Measurements from ENCODE around the gene KIF26B.
"Not testable (repeated sequence)": the region's sequence is repeated elsewhere in the genome, so short reads cannot be mapped to it uniquely, and the experiment has no call there.

KIF26B gene

DNA sequence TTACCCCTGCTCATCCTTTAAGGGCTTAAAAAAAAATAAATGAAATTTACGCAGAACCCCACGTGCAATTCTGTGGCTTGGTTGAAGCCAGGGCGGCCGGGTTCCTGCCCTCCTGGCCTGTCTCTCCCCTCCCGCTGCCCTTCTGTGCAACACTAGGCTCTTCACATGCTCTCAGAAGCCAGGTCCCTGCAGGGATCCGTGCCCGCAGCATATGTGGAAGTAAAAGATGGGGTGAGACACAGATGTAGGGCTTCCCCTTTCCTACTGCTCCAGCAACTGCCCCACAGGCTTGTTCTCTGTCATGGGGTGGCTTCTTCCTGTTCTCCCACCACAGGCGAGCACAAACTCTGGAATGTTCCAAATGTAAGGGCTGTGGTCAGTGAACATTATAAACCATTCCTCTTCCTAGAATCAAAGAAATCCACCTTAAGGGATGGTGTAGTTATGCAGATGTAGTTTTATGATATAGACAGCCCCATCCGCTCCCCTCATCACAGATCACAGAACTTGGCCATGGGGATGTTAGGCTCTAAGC is 535.4 kb downstream of the KIF26B start:
- no peak for DNase-seq

DNA sequence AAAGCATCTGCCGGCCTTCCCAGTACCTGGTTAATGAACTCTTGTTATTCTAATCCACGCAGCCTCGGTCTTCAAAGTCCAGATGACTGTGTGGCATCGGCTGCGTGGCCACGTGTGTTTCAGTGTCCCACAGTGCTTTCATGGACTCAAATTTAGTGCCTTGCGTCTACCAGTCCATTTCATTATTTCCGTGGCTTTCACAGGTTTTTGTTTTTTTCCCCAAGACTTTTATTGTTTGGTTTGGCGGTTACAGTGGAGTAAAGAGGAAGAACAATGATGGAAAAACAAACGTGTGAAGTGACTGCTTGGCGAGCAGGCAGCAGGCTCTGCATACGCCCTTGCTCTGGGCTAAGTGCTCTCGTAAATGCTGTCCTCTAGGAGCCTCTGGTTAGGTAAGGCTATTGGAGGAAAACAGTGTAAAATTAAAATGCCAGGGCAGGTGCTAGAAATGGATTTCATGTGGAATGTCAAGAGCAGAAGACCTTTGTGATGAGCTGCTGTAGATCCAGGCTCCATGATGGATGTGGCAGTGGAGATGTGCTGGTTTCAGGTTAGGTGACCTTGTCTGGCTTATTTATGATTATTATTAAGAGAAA is 536.3 kb downstream of the KIF26B start:
- no peak for DNase-seq

DNA sequence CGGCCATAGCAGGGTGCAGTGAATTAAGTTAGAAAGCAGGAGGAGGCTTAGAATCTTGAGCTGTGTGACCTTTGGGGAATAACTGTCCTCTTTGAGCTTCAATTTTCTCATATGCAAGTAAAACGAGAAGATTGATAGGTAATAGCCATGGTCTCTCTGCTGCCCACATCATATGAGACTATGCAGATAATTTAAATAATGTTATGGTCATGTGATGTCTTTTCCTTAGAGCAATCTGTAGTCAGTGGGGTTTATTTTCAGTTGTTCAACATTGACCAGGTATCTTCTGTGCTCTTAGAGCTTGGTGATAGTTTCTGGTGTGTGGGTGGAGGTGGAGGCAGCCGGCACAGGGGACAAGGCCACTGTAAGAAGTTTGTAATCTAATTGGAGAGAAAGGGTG is 537.1 kb downstream of the KIF26B start:
- no peak for DNase-seq

DNA sequence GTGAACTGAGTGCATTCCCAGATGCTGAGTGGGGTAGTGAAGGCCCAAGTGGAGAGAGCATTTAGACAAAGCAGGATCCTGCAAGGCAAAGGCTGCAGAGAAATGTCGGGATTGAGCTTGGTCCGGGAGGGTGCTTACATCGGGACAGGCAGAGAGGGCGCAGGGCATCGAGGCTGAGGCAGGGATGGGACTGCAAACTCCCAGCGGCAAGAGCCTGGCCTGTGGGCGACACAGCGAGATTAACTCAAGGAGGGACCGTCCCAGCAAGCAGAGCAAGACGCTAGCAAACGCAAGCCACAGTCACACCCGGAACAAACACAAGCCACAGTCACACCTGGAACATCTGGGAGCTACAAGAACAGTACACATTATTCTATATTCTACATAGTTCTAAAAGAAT is 537.5 kb downstream of the KIF26B start:
- no peak for DNase-seq

GRCh38 chr1:245693116-245693793 is 538.5 kb downstream of the KIF26B start:
- DNase-seq = no peak

DNA sequence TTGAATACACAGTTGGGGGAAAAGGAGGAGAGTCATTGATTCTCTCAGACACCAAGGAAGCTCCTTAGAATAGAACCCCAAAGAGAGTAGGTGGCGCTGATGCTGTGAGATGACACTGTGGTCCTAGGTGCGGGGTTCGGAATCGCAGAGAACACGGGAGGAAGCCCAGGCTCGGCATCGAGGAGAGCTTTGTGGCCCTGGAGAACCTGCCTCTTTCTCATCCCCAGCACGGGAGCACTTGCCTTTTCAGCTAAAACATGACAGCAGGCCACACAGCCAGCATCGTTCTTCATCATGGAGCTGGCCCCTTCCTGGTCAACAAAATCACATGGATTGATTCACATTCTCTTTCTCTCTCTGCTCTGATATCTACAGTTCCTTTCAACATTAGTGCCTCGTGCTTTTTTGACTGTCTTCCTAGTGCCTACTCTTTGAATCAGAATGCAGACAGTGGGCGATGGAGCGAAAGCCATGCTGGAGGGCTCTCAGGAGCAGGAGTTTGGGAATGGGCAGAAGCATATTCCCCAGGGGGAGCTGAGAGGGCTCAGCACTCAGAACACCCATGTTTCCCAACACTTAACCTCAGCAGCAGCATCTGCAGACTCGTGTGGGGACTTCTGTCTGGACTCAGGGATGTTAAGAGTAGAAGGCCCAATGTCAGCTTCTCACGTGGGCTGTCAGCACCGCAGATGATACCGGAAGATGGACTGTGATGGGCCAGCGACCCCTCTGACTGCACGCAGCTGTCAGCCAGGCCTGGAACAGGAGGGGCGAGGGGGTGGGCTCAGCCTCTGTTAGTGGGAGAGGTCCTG is 539.4 kb downstream of the KIF26B start:
- no peak for DNase-seq

DNA sequence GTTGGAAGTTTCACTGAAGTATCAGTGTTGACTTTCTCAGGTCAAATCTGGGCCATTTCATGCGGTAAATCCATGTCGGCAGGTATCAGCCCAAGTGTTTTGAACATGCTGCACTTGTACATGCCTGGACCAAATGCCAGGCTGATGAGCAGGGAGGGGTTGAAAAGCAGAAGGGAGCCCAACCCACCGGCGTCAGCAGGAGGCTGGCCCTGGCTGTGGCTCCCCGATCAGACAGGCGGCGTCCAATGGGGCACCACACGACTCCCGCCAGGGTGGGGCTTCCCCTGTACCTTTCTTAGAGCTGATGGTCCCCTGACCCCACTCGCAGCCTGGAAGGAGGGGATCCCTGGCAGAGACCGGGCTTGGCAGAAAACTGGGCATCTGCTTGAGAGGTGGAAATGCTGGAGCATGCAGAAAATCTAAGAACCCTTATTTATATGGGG is 540.0 kb downstream of the KIF26B start:
- DNase-seq = no peak

DNA sequence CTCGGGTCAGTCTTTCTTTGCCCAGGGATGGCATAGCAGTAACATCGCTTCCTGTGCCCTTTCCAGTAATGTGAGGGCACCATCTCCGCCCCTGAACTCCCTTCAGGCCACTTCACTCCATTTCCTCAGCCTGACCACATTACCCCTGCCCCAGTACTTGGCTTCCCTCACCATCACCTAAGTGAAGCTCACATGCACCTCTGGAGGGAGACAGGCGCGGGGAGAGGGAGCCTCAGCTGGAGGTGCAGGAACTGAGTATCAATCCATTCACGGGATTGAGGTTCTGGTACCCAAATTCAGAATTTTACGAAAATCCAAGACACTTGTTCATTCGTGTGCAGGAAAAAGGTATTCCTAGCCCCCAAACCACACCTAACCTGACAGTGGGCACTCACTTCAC is 540.4 kb downstream of the KIF26B start:
- DNase-seq = no peak

DNA sequence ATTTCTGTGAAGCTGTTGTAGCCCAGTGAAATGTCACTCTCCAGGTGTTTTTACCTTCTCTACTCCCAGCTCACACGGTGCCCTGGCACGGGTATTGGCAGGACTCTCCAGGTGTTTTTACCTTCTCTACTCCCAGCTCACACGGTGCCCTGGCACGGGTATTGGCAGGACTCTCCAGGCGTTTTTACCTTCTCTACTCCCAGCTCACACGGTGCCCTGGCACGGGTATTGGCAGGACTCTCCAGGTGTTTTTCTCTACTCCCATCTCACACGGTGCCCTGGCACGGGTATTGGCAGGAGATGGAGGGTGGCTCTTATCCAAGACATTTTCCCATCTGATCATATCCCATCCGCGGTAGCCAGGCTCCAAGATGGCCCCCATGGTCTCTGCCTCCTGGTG is 540.9 kb downstream of the KIF26B start:
- not testable (repeated sequence) for DNase-seq

DNA sequence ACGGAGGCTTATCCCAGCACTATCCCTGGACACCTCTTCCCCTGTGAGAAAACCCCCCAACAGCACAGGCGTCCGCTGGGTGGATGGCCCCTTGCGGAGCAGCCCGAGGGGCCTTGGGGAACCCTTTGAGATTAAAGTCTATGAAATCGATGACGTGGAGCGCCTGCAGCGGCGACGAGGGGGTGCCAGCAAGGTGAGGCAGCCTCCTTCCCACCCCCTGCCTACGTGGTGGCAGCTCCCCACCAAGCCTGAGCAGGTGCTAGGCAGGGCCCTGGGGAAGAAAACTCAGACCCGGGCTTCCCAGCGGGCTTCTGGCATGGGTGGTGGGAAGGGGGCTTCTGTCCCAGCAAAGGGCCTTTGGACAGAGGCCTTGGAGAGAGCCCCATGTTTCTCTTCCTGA is 543.3 kb downstream of the KIF26B start:
- DNase-seq = no peak

DNA sequence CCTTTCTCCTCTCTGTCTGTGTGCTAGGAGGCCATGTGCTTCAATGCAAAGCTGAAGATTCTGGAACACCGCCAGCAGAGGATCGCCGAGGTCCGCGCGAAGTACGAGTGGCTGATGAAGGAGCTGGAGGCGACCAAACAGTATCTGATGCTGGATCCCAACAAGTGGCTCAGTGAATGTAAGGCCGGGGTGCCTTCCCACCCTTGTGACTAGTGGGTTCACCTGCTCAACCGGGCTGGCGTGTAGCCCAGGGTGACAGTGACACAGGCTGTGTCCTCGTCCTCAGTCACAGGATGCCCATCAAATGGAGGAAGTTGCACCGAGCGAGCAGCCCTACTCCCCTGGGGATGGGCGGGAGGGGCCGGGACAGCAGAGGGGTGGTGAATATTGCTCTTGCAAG is 544.1 kb downstream of the KIF26B start:
- DNase-seq = no peak

GRCh38 chr1:245700631-245701030 is 545.8 kb downstream of the KIF26B start:
- DNase-seq = no peak

- no peak for DNase-seq
These were observed 546.8 kb downstream of the KIF26B start for GRCh38 chr1:245701631-245702030.

GRCh38 chr1:245702346-245702745 is 547.6 kb downstream of the KIF26B start:
- no peak for DNase-seq

GRCh38 chr1:245704341-245704740 is 549.6 kb downstream of the KIF26B start:
- no peak for DNase-seq

GRCh38 chr1:245704765-245705164 is 550.0 kb downstream of the KIF26B start:
- no peak for DNase-seq

- no peak for DNase-seq
These were observed 553.2 kb downstream of the KIF26B start for GRCh38 chr1:245707941-245708340.

DNA sequence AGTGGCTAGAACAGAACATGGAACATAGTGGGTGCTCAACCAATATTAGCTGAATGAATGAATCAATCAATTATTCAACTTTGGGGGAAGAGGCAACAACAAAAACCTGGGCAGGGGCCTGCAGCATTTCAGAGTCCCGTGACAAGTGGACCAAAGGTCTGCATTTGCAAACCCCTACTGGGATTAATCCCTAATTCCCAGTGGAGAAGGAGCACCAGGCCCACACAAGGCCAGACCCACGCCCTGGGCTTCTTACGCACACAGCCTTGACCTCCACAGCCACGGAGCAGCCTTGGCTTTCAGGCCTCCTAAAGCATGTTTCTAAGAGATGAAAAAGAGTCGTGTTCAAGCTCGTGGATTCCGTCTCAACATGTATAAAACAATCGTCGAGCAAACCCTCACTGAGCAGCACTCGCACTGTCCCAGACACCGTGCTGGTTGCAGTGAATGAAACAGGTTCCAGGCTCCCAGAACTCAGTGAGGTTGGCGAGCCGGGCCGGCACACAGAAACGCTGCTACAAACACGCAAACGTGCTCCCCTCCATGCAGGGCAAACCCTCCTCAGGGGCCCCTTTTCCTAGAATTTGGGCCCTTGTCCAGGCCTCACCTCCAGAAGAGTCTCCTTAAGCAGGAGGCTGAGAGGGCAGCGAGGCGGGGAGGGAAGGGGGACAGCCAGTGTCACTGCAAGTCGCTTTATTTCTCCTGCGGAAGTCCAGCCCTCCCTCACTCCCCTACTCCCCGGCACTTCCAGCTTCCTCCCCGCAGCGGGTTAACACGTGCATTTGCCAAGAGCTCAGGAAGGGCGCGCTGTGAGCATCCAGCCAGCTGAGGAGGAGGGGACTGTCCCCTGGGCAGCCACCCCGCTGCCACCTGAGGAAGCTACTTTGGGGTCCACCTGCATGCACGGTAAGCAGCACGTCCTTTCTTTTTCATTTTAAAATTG is 556.4 kb downstream of the KIF26B start:
- no peak for DNase-seq

DNA sequence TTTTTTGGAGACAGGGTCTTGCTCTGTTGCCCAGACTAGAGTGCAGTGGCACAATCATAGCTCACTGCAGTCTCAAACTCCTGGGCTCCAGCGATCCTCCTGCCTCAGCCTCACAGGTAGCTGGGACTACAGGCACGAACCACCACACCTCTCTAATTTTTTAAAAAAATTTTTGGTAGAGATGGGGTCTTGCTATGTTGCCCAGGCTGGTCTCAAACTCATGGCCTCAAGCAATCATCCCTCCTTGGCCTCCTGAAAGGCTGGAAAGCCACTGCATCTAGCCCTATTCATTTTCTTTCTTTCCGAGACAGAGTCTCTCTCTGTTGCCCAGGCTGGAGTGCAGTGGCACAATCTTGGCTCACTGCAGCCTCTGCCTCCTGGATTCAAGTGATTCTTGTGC is 559.2 kb downstream of the KIF26B start:
- DNase-seq = not testable (repeated sequence)

DNA sequence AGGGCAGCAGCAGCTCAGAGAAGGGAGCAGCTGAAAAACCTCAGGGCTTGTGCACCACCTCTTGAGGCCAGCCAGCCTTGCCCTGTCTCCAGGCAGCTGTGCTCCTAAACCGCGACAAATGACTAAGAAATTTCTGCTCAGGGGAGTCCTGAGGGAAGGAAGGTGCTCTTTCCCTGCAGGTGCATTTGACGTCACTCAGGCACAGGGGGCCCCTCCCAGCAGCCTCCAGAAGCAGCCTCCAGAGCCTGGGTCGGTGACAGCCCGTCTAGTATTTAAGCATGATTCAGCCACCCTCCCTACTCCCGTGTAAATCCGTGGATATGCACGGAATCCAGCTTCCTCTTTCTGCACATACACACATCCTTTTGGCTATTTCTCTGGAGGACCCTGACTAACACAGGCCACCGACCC is 560.5 kb downstream of the KIF26B start:
- DNase-seq = no peak

GRCh38 chr1:245715970-245716369 is 561.2 kb downstream of the KIF26B start:
- no peak for DNase-seq

GRCh38 chr1:245716561-245716960 is 561.8 kb downstream of the KIF26B start:
- DNase-seq = no peak

DNA sequence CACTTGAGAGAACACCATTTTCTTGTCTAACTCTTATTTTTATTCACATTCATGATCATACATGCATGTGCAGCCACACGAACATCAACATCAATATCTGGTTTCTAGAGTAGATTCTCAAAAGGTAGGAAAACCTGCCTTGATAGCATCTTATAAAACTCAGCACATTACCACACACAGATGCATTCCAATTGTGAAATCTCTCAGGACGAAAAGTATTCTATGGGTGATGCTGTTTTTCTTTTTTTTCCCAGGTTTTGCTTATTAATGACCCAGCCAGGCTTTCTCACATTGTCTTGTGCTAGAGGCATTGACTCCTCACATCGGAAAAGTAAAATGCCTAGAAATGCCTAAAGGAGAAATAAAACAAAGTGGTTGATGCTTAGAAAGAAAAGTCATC is 562.8 kb downstream of the KIF26B start:
- DNase-seq = no peak

All from NCI-H774 (cell line).